Right forelimb (tissue), 1 donor: ENCODE data around the gene RAX.

Experiments used
- DNase-seq: peaks from one replicate; pipeline ENCODE4 v3.0.0-alpha.2; 2018

The RAX gene

GRCh38 chr18:59239642-59240041 is 33.6 kb downstream of the RAX start:
- DNase-seq, result no peak

- DNase-seq, result no peak
Observed at GRCh38 chr18:59238385-59238784, 34.9 kb downstream of the RAX start.

- DNase-seq, result no peak
Observed at GRCh38 chr18:59233017-59233410, 40.2 kb downstream of the RAX start.

GRCh38 chr18:59232309-59233016 is 40.8 kb downstream of the RAX start:
- DNase-seq, result no peak

- DNase-seq, result no peak
Observed at GRCh38 chr18:59231877-59232276, 41.4 kb downstream of the RAX start.

- DNase-seq, result no peak
Observed at GRCh38 chr18:59231114-59231513, 42.1 kb downstream of the RAX start.

GRCh38 chr18:59229701-59230443 is 43.4 kb downstream of the RAX start:
- DNase-seq, result no peak

- no peak for DNase-seq
Observed at GRCh38 chr18:59229191-59229590, 44.1 kb downstream of the RAX start.

- no peak for DNase-seq
Observed at GRCh38 chr18:59228351-59228750, 44.9 kb downstream of the RAX start.

- DNase-seq, result no peak
Observed at GRCh38 chr18:59222341-59222740, 50.9 kb downstream of the RAX start.

- DNase-seq, result peak; percentile 49
Observed at GRCh38 chr18:59220784-59221765, 52.2 kb downstream of the RAX start.

- no peak for DNase-seq
Observed at GRCh38 chr18:59220164-59220783, 53.0 kb downstream of the RAX start.

GRCh38 chr18:59219672-59220163 is 53.5 kb downstream of the RAX start, which contains the start of gene GRP:
TSS of gene GRP (plus strand) at chr18:59220158. CDS start at chr18:59220266, 108 bp downstream.
- peak; percentile 50 for DNase-seq

- no peak for DNase-seq
Observed at GRCh38 chr18:59218018-59218417, 55.2 kb downstream of the RAX start.
